Keratinocyte (primary cell): ENCODE results near the gene VPS4B.

Experiments used
- CTCF ChIP-seq, 3 experiments: IDR thresholded peaks in 1 of 3; conservative IDR thresholded peaks in 1 of 3; optimal IDR thresholded peaks in 1 of 3; 2 replicates in 2 of 3; 3 replicates in 1 of 3; pipeline versions ENCODE3 to v1.5.1; 2011; ENCODE audit warnings: low read length in 3 of 3, mild to moderate bottlenecking in 3 of 3, moderate library complexity in 2 of 3, control low read depth in 1 of 3, inconsistent platforms in 1 of 3; ENCODE audit not compliant: insufficient read depth in 2 of 3; ENCODE audit errors: extremely low read depth in 1 of 3
- EZH2 ChIP-seq: IDR thresholded peaks from one replicate; pipeline ENCODE4 v1.6.1; 2012; ENCODE audit warnings: inconsistent platforms, mild to moderate bottlenecking, low read length, moderate library complexity

GRCh38 chr18:63410792-63411191 is 11.5 kb downstream of the VPS4B start:
- no peak for TF ChIP-seq CTCF (optimal IDR thresholded peaks at IDR 0.05 in 1 of 3, IDR thresholded peaks at IDR 0.05 in 1 of 3, conservative IDR thresholded peaks at IDR 0.05 in 1 of 3; ENCODE audit: extremely low read depth in 1 of 3, insufficient read depth in 2 of 3, low read length in 3 of 3)
- TF ChIP-seq EZH2 = no peak
